ENCODE data around the gene MYMK. TPM values are rescaled to one million over a fixed set of nuclear protein-coding genes. Genes with fewer than 3 reads are reported as not detected.

MYMK gene
- total and polyA plus RNA-seq, 2 of the 4 experiments (the other 2 are of a cell fraction), result not detected

DNA sequence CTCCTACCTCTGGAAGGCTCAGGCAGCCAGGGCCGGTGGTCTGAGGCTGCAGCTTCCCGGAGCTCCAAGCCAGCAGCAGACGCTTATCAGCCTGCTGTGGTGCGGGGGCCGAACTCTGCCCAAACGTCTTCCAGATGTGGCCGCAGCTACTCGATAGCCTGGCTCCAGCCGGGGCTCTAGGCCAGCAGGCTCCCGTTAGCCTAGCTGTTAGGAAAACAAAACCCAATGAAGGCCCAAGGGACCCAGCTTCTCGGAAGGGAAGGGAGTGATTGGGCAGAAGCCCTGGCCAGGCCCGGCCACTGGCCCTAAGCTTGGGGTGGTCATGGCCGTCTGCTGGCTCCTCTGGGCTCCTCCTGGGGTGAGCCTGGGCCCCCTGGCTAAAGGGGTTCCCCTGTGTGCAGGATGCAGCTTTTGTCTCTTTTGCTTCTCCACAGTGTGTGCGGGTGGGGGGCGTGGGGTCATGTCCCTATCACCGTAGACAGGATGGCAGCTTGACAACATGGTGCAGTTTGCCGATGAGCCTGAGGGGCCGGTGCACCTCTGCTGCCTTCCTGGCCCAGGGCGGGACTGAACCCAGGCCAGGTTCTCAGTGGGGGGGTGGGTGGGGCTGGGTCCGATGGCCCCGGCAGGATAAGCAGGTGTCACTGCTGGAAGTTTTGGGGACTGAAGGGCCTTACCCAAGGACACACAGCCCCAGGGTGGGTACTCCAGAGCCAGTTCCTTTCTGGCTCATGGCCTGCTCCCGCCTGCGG is 18.7 kb downstream of the MYMK start:
- Histone ChIP-seq H2BK5ac (ENCODE audit: low read depth, low read length, poor library complexity, severe bottlenecking) (no peak overlapping the region), H3K14ac (replicated peaks; ENCODE audit: low read depth, low read length) (no peak overlapping the region), H4K5ac (ENCODE audit: low read depth, low read length) (no peak overlapping the region), H3K36me3 (ENCODE audit: control insufficient read depth, insufficient read depth, low read length) (no peaks in the 10 kb centered on the region), H2BK120ac (ENCODE audit: low read depth, low read length) (no peak overlapping the region), H2BK15ac (ENCODE audit: low read depth, low read length) (no peak overlapping the region), H3K9ac (ENCODE audit: low read depth, low read length) (no peak overlapping the region), H4K8ac (ENCODE audit: low read depth in 2 of 2, low read length in 2 of 2) (no peak overlapping the region), H3K56ac (ENCODE audit: extremely low read depth, insufficient read depth, low read length) (no peak overlapping the region), H3K4me2 (ENCODE audit: low read depth, low read length) (no peak overlapping the region), H3K4me1 (ENCODE audit: control insufficient read depth, insufficient read depth, low read length) (peaks cover 10% of the 10 kb centered on the region; the same call in 1 of the 2 replicates), H3K27me3 (ENCODE audit: control insufficient read depth, insufficient read depth, low read length) (peaks cover 15% of the 10 kb centered on the region; the same call in 1 of the 2 replicates), H2AFZ (replicated peaks; ENCODE audit: low read length, poor library complexity) (no peak overlapping the region), H3K23ac (ENCODE audit: low read depth, low read length) (no peak overlapping the region), H2BK20ac (ENCODE audit: low read depth, low read length) (no peak overlapping the region), H3K4ac (ENCODE audit: low read depth, low read length) (no peak overlapping the region), H2AK5ac (ENCODE audit: low read depth, low read length) (no peak overlapping the region), H4K91ac (ENCODE audit: insufficient read depth, low read depth, low read length) (no peak overlapping the region), H3K9me3 (ENCODE audit: control insufficient read depth, insufficient read depth, low read length) (peaks cover 10% of the 10 kb centered on the region), H2AK9ac (replicated peaks; ENCODE audit: low read depth, low read length, poor library complexity) (peak overlapping the region; percentile 33), H4K20me1 (ENCODE audit: insufficient read depth, low read length) (no peaks in the 10 kb centered on the region), H3K27ac (ENCODE audit: insufficient read depth, low read length) (no peak overlapping the region), H3K18ac (ENCODE audit: low read depth, low read length) (no peak overlapping the region), H3K4me3 (ENCODE audit: insufficient read depth, low read depth, low read length) (no peak overlapping the region), H3K9me1 (ENCODE audit: insufficient read depth, low read length) (peaks cover 6% of the 10 kb centered on the region; the same call in 1 of the 2 replicates), H3K79me1 (ENCODE audit: low read depth in 1 of 2, low read length in 2 of 2) (no peaks in the 10 kb centered on the region)
- ChIA-PET POLR2A (ENCODE audit: unreplicated experiment) (no interaction called here), CTCF (no interaction called here)
- TF ChIP-seq CHD1 (IDR thresholded peaks at IDR 0.05; ENCODE audit: low read depth, low read length) (no peak), SMC3 (IDR thresholded peaks at IDR 0.05; ENCODE audit: low read depth, low read length) (no peak), MAFK (IDR thresholded peaks at IDR 0.05; ENCODE audit: low read depth, low read length) (no peak), CEBPB (IDR thresholded peaks at IDR 0.05; ENCODE audit: low read depth, low read length) (no peak), RCOR1 (IDR thresholded peaks at IDR 0.05; ENCODE audit: insufficient replicate concordance, low read length) (no peak), RAD21 (IDR thresholded peaks at IDR 0.05; ENCODE audit: low read length) (no peak), MAZ (IDR thresholded peaks at IDR 0.05; ENCODE audit: borderline replicate concordance, low read depth, low read length) (no peak), MXI1 (IDR thresholded peaks at IDR 0.05; ENCODE audit: borderline replicate concordance, low read depth, low read length) (no peak), FOS (IDR thresholded peaks at IDR 0.05; ENCODE audit: low read depth, low read length) (no peak), NFE2L2 (IDR thresholded peaks at IDR 0.05; ENCODE audit: low read depth, low read length) (no peak), POLR2A (IDR thresholded peaks at IDR 0.05; ENCODE audit: low read depth, low read length) (no peak), RFX5 (IDR thresholded peaks at IDR 0.05; ENCODE audit: low read depth, low read length) (no peak), BHLHE40 (IDR thresholded peaks at IDR 0.05; ENCODE audit: low read depth, low read length) (no peak)
- TF ChIP-seq, protein P1, sequence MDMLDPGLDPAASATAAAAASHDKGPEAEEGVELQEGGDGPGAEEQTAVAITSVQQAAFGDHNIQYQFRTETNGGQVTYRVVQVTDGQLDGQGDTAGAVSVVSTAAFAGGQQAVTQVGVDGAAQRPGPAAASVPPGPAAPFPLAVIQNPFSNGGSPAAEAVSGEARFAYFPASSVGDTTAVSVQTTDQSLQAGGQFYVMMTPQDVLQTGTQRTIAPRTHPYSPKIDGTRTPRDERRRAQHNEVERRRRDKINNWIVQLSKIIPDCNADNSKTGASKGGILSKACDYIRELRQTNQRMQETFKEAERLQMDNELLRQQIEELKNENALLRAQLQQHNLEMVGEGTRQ (IDR thresholded peaks at IDR 0.05; ENCODE audit: low read depth, low read length), result no peak
- TF ChIP-seq, protein P2, sequence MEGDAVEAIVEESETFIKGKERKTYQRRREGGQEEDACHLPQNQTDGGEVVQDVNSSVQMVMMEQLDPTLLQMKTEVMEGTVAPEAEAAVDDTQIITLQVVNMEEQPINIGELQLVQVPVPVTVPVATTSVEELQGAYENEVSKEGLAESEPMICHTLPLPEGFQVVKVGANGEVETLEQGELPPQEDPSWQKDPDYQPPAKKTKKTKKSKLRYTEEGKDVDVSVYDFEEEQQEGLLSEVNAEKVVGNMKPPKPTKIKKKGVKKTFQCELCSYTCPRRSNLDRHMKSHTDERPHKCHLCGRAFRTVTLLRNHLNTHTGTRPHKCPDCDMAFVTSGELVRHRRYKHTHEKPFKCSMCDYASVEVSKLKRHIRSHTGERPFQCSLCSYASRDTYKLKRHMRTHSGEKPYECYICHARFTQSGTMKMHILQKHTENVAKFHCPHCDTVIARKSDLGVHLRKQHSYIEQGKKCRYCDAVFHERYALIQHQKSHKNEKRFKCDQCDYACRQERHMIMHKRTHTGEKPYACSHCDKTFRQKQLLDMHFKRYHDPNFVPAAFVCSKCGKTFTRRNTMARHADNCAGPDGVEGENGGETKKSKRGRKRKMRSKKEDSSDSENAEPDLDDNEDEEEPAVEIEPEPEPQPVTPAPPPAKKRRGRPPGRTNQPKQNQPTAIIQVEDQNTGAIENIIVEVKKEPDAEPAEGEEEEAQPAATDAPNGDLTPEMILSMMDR (conservative IDR thresholded peaks at IDR 0.05; ENCODE audit: low read depth, low read length), result no peak
- TF ChIP-seq, protein P3, sequence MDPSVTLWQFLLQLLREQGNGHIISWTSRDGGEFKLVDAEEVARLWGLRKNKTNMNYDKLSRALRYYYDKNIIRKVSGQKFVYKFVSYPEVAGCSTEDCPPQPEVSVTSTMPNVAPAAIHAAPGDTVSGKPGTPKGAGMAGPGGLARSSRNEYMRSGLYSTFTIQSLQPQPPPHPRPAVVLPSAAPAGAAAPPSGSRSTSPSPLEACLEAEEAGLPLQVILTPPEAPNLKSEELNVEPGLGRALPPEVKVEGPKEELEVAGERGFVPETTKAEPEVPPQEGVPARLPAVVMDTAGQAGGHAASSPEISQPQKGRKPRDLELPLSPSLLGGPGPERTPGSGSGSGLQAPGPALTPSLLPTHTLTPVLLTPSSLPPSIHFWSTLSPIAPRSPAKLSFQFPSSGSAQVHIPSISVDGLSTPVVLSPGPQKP (IDR thresholded peaks at IDR 0.05; ENCODE audit: borderline replicate concordance, low read depth, low read length), result no peak
- WGBS, 2 experiments (ENCODE audit: extremely low coverage in 2 of 2, insufficient read length in 1 of 2), result 58% methylated on average over 10 of the region's 23 CpGs; no CpG with 5 or more reads in 1 of the 2 experiments
- no TSS peak for BruUV-seq (replicated peaks)
- dilution Hi-C loops (cut with HindIII; ENCODE audit: low sequenced_read_pairs, unreplicated experiment) (no loop called here), intact Hi-C loops (cut with micrococcal nuclease) (no loop called here), in situ Hi-C loops (cut with MboI; ENCODE audit: low sequenced_read_pairs) (no loop called here)
- DNase-seq (peak; percentile 12), ATAC-seq (ENCODE audit: low read depth) (no peak; the same call in 1 of the 2 replicates)
